Sigmoid colon (tissue), 4 donors: ENCODE data around the gene KAT5.

Source experiments
- CTCF ChIP-seq, 4 experiments: fragments of 450-650 bp in 3 of 4; fragments of 200-600 bp in 1 of 4; IDR thresholded peaks; one replicate each; pipeline ENCODE4 v1.5.1; 2016 to 2019; ENCODE audit warnings: antibody characterized with exemption in 4 of 4, mild to moderate bottlenecking in 3 of 4, moderate library complexity in 2 of 4
- POLR2A ChIP-seq, 2 donors: fragments of 450-650 bp; IDR thresholded peaks; one replicate each; pipeline ENCODE4 v1.6.1; 2016; ENCODE audit warnings: antibody characterized with exemption in 2 of 2, mild to moderate bottlenecking in 2 of 2, moderate library complexity in 2 of 2
- POLR2AphosphoS5 ChIP-seq, 4 donors: sonication (generic); formaldehyde crosslinking; IDR thresholded peaks; one replicate each; pipeline ENCODE4 v1.6.1; 2017; ENCODE audit warnings: antibody characterized with exemption in 4 of 4

GRCh38 chr11:65700399-65700798, 11.7 kb upstream of the KAT5 start:
- TF ChIP-seq CTCF (IDR thresholded peaks at IDR 0.05) (no peak), POLR2A (IDR thresholded peaks at IDR 0.05) (no peak), POLR2AphosphoS5 (IDR thresholded peaks at IDR 0.05) (no peak)
